Measurements from ENCODE around the gene LGSN.
"Not testable (repeated sequence)": the region's sequence is repeated elsewhere in the genome, so short reads cannot be mapped to it uniquely, and the experiment has no call there.

Gene LGSN

DNA sequence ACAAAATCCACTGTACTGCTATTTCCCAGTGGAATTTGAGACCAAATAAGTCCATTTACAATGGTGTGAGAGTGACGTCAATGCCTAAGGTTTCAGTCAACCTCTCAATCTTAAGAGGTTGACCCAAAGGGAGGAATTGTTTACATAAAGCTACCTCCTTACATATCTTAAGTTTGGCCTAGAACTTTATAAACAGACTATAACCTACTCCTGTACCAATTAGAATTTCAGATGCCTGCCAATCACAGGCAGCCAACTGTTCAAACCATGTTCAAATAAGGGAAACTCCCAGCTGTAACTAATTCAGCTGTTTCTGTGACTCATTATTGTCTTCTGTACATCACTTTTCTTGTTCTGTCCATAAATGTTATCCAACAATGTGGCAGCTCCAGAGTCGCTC is 14.5 kb downstream of the LGSN start:
- no peak for DNase-seq (ENCODE audit: low spot score)

DNA sequence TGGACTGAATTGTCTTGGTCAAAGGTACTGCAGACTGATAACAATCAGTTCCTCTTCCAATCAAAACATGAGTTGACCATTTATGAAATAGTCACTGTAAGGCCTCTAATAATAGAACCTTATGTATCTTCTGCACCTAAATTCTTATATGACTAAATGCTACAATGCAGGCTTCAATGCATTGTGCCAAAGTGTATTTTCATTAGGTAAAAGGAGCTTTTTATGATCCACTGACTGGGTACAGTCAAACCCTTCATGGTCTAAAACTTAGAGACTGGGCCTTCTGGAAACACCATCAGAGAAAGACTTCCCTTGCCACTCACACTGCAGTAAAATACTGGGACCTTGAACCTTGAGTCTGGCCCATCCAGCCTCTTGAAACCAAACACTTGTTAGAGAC is 16.3 kb downstream of the LGSN start:
- DNase-seq (ENCODE audit: low spot score): no peak

DNA sequence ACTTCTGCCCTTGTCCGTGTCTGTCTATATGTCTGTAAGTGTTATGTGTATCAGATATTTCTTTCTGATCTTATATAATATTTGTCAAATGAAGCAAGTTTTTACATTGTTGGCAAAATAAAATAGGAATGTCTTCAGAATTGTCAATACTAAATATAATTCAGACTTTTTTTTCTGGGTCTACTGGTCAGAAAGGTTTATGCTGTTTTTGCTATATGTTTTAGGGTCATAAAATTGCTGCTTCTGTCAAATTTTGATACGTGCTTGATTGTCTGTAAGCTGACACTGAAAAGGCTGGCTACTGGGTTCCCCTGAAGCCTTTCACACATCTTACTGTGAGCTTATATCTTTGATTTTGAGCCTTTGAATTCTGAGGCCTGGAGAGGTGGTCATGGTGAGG is 20.1 kb downstream of the LGSN start:
- no peak for DNase-seq (ENCODE audit: low spot score)

DNA sequence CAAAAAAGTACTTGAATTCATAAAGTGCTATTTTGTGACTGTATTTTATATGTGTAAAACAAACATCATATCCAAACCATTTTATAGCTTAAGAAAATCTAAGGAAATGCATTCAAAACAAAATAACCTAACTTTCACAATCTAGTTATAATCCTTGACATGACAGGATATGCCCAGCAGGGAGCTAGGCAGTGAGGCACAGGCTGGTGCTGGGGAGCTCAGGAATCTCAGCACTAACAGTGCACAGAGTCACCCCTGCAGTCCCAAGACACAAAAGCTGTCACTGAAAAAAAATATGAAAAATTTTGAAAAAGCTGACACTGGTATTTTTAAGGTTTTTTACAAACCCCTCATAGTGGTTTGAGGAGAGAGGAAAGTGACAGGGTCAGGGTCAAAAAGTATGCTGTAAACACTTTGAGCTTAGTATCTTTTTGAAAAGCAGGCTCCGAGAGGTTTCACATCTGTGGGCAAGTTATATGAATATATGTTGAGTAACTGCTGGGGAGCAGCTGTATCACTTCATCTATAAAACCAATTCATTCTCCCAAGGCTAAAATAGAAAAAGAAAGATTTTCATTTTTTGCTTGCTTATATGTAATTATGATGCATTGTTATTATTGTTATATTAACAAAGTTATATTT is 24.1 kb downstream of the LGSN start:
- no peak for DNase-seq (ENCODE audit: low spot score)

DNA sequence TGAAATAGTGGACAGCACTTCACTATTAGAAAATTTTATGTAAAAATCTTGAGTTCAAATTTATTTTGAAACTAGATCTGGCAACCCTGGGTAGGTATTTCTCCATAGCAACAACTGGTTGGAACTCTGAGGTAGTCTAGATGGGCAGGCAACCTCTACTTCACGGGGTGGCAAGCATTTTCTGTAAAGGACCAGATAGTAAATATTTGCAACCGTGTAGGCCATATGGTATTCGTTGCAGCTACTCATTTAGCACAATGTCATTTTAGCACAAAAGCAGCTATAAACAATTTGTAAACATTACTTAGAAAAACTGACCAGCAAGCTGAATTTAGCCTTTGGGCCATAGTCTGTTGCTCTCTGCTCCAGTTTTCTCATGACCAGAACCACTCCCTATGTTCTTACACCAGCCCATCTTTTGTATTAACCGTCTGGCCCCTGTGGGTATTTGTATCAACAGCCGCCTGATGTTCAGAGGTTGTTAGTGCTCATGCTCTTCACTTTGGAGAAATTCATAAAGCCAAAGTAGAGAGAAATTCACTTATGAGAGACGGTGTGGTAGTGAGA is 29.2 kb downstream of the LGSN start:
- no peak for DNase-seq (ENCODE audit: low spot score)

DNA sequence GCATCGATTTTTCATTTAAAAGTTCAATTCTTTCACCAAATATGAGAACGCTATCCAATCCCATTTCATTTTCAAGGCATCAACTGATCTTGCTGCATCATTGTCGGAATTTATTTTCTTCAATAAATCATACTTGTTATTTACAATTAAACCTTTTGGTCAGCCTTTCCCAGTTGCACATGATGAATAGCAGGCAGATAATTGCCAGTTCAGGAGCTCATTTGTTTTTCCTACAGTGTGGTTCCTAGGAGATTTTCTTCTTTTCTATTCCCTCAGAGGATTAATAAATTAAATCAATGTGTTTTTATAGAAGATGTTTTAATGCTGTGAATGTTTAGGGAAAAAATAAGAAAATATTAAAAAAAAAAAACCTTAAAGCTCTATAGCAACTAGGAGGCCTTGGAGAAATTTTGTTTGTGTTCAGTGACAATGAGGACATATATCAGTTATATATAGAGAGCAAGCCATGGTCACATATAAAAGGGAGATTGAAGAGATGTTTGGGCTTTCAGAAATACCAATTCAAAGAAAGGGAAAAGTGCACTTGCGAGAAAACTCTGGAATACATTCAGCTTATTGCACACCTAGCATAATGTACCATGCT is 30.4 kb downstream of the LGSN start:
- DNase-seq (ENCODE audit: low spot score): no peak

DNA sequence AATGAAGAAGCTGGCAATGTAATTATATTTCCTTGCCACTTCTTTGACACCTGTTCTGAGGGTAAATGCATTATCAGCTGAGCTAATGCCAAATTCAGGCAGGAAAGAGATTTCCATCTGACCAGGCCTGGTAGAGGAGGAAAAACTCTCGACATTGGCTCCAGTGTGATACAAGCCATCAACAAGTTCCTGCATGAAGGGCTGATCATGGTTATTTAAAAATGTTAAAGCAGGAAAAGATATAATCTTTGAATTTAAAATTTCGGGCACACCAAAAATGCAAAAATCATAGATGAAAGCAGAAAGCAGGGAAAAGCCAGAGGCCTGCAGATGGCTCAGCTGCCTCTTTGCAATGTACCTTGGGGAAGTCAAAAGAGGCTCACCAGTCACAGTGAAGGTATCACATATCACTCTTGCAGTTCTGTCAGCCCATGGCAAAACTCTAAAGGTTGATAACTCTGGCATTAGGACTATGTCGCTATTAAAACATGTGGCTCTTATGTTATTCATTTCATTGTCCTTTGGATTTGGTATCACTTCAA is 39.1 kb downstream of the LGSN start:
- DNase-seq (ENCODE audit: low spot score): no peak

DNA sequence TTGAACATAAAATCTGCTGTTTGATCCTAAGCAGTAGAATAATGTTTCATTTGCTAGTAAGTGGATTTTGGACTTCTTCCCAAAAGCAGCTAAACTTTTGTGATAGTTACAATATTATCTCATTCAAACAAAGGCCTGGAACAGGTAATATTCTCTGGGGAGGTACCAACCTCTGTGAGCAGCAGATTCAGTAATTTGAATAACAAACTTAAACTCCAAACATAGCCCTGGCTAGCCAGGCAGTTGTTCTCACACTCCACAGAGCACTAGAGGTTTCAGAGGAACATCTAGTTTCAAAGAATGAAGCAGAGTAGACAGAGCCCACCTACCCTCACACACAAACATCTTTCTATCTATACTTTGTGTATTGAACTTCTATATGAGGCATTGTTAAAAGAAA is 40.9 kb downstream of the LGSN start:
- no peak for DNase-seq (ENCODE audit: low spot score)

DNA sequence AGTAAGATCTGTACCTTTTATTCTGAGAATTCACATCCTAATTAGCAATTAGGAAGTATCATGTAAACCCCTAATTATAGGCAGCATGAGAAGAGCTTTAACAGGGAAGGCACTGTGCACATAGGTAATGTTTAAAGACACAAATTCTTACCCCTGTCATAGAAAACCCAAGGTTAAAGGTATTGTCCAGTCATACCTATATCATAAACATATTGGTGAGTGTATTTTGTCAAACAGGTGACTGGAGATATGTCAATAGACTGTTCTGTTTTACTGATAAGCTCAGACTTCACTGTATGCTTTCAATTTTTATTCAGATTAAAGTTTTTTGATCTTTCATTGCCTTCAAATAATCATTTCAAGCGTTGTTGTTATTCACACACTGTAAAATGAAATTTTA is 43.8 kb downstream of the LGSN start:
- no peak for DNase-seq (ENCODE audit: low spot score)

DNA sequence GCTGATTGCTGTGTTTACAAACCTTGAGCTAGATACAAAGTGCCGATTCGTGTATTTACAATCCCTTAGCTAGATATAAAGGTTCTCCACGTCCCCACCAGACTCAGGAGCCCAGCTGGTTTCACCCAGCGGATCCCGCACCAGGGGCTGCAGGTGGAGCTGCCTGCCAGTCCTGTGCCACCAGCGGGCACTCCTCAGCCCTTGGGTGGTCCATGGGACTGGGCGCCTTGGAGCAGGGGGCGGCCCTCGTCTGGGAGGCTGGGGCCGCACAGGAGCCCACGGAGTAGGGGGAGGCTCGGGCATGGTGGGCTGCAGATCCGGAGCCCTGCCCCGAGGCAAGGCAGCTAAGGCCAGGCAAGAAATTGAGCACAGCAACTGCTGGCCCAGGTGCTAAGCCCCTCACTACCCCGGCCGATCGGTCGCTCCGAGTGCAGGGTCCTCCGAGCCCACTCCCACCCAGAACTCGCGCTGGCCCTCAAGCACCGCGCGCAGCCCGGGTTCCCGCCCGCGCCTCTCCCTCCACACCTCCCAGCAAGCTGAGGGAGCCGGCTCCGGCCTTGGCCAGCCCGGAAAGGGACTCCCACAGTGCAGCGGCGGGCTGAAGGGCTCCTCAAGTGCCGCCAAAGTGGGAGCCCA is 44.9 kb downstream of the LGSN start:
- DNase-seq (ENCODE audit: low spot score): not testable (repeated sequence)

DNA sequence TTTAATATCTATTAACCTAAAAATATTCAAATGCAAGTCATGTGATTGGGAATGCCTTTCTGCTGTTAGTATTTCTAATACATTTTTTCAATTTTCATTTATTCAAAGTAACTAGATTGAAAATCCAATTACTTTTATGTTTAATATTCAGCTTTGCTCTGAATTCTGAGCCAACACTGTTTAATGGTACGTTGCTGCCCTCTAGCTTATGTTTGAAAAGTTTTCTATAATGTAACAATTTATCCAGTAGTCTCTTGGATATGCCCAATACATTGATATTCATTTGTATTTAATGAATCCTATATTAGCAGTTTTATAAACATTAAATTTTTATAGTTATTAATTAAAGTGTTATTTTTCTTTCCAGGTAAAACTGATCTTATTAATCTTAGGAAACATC is 47.4 kb downstream of the LGSN start:
- DNase-seq (ENCODE audit: low spot score): peak; percentile 11

DNA sequence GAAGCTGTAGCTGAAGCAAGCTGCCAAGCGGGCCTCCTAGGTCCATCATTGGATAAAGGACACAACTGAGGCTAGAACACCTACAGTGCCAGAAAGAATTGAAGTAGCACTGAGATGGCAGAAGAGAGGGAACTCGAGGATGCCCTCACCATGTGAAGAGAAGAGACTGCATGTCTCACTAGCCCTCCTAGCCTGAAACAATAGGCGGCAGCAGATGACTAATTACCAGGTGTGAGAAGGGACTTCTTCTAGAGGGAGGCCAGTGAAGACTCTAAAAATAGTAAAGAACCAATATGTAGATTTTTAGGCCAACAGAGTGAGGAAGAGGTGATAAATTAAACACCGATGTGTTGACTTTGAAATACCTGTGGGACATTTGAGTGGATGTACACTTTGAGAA is 50.3 kb downstream of the LGSN start:
- DNase-seq (ENCODE audit: low spot score): no peak

DNA sequence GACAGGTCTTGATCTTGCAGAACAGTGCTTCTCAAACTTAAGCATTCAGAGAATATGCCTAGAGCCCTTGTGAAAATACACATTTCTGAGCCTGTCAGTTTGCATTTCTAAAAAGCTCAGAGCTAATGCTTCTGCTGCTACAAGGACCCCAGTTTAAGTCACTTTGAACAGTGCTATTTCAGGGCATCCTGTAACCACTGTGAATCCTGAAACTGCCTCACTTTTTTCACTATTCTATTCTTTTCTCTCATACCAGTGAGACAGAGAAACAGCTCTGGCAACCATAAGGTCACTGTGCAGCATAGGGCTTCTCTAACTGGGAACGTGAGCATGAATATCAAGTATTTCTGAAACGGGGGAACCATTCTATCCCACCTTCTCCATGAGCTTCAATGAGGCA is 51.2 kb downstream of the LGSN start:
- no peak for DNase-seq (ENCODE audit: low spot score)

DNA sequence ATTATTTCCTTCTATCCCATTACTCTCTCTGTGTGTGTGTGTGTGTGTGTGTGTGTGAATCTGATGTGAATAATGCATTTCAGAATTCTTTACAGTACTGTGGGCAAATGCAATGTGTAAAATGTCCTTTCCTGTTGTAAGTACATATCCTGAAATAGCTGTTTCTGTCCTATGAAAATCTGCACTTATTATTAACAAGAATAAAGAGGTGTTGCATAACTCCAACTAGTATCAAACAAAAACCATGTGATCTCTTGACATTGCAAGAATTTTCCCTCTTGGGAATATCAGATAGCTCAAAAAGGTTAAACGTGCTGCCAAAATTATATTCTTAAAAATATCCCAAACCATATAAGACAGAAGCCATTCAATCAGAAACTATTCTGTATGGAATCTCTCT is 52.0 kb downstream of the LGSN start:
- no peak for DNase-seq (ENCODE audit: low spot score)

DNA sequence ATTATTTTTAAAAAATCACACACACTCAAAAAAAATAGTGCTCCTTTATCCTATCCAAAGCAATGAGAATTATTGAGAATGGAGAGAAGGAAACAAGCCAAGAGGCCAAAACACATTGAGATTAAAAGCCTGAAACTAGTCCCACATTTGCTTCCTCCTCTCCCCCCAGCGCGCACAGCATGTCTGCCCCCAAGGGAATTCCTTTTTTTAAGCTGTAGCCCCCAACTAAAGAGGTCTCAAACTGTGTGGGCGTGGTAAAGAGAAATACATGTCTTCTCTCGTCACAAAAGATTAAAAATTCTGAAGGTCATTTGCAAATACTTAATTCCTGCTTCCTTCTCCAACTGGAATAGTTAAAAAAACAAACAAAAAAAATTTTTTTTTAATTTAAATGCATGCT is 52.7 kb downstream of the LGSN start:
- no peak for DNase-seq (ENCODE audit: low spot score)

DNA sequence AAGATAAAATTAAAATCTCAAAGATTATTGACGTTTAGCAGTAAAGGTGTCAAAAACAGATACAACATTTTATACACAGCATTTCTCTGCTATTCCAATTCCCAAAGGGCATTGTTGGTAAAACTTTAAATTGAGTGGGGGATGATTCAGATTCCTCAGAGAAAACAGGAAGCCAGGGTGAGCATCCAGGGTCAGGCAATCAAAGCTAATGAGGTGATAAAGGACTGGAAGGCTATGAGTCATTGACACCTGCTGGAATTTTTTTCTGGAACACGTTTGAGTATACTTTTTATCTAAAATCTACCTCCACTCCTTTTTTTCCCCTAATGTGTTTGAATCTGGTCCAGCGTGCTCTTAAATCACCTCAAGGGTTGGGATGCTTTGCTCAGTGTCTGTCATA is 56.3 kb downstream of the LGSN start:
- no peak for DNase-seq (ENCODE audit: low spot score)

DNA sequence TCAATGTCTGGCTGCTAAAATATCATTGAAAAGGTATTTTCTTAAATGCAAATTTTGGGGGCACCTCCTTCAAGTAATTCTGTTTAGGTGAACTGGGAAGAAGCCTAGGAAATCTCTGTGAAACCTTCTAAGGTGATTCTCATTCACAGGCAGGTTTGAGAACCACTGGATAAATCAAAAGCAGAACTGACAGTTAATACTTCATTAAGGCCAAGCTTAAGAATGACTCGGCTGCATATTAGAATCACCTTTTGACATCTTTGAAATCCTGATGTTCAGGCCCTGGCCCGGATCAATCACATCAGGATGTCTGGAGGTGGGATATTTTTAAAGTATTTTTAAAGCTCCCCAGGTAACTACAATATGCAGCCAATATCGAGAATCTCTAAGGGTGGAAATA is 58.0 kb downstream of the LGSN start:
- DNase-seq (ENCODE audit: low spot score): no peak

DNA sequence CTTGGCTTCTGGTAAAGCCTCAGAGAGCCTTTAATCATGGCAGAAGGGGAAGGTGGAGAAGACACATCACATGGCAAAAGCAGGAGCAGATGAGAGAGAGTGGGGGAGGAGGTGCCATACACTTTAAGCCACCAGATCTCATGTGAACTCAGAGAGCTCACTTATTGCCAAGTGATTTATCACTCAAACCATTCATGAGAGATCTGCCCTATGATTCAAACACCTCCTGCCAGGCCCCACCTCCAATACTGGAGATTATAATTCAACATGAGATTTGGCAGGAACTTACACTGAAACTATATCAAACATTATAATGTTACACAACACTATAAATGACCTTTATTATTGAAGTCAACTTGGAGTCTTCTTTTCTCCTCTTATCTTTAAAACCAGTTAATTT is 60.6 kb downstream of the LGSN start:
- no peak for DNase-seq (ENCODE audit: low spot score)

DNA sequence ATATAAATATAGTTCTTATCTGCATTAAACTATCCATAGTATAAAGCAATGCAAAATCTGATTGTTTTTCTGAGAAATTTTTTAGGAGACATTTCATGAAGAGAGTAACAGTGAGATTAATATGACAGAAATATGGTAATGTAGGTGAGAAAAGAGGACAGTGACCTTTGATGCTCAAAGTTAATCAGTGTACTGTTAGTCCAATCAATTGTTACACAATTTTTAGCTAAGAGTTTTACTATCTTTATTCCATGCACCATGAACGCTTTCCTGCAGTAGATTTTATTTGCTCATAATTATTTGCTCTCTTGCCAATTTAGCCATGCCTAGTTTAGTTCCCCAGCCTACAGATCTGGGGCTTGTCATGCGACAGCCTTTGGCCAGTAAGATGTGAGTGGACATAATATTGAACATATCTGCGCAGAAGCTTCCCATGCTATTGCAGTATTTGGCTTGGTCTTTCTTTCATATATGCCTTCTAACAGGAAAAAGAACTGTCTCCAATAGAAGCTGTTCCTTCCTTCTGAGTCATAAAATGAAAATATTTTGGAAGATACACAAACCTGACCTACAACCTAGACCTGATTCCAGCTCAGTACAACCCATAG is 69.8 kb downstream of the LGSN start:
- DNase-seq (ENCODE audit: low spot score): no peak

DNA sequence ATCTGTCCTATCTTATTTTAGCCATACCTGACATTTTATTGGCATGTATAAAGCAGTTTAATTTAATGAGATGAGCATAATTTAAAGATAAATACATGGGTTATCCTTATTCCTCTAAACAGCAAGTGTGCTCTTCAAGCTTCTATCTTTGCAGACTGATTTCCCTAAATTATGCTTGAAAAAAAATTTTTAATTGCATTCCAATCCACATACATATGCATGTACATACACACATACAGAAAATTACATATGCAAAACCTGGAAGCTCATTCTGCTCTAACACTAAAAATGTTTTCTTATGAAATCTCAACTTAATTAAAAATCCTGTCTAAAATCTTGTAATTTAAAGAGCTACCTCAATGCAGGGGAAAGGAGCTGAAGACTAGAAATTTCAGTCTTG is 73.2 kb downstream of the LGSN start:
- no peak for DNase-seq (ENCODE audit: low spot score)

DNA sequence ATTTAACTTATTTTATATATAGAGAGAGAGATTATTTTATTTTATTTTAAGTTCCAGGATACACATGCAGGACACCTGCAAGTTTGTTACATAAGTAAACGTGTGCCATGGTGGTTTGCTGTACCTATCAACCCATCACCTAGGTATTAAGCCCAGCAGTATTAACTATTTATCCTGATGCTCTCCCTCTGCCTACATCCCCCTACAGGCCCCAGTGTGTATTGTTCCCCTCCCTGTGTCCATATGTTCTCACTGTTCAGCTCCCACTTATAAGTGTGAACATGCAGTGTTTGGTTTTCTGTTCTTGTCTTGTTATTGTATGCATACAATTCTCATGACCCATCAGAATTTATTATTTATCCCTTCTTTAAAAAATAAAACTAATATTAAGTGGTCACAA is 73.9 kb downstream of the LGSN start:
- no peak for DNase-seq (ENCODE audit: low spot score)

DNA sequence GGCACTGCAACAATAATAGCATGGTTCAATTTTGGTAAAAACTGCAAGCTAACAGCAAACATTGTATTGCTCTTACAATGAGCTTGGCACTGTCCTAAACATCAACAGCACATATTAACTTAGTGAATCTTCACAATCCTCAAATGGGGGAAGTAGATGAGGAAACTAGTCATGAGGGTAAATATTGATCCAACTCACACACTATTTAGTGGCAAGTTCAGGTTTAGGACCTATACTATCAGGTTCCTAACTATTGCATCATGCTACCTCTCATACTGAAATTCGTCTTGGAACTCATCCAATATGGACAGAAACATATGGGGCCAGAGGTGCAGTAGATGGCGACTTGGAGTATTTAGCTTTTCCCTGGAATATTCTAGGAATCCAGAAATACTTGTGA is 74.4 kb downstream of the LGSN start:
- DNase-seq (ENCODE audit: low spot score): no peak

DNA sequence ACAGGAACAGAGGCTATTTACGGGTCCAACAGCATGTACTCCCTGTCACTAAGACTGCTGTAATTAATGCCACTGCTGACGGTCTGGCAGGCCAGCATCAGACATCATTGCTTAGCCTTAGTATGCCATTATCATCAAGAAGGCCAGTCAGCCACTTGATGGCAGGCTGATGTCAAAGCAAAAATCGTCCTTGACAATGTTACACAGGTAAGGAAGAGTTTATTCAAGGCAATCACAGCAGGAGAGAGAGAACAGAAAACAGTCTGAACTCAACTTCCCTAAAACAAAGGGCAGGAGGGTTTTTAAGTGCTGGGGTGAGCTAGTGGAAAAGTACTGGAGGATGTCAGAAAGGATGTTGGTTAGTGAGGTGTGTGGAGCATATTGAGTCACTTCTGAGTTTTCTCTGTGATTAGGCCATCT is 83.4 kb downstream of the LGSN start:
- DNase-seq (ENCODE audit: low spot score): no peak

All from putamen (tissue), 1 donor.